ENCODE results near the gene FBXO44. TPM values are rescaled to one million over a fixed set of nuclear protein-coding genes. Genes with fewer than 3 reads are reported as not detected.

The FBXO44 gene
- polyA plus RNA-seq, 2 of the 4 experiments (the other 2 are of a cell fraction), result 10.4 to 26.9 TPM

- Histone ChIP-seq H3K4me2 (no peak overlapping the region), H3K27ac (no peak overlapping the region), H3K9me3 (no peaks in the 10 kb centered on the region), H3K4me3 (no peak overlapping the region), H3K4me1 (peaks cover 5% of the 10 kb centered on the region)
- DNase-seq (ENCODE audit: low read depth in 1 of 2, low spot score in 1 of 2) (no peak), ATAC-seq (no peak), FAIRE-seq (no peak)
- WGBS (ENCODE audit: missing lambda C conversion rate), result 65% methylated on average over 3 of the region's 7 CpGs
- no peak for TF ChIP-seq MAFK (IDR thresholded peaks at IDR 0.05; ENCODE audit: partially characterized antibody)
- TF ChIP-seq POLR2AphosphoS2 (conservative IDR thresholded peaks at IDR 0.05; ENCODE audit: low read length), result no peak
- no peak for TF ChIP-seq HDAC2 (IDR thresholded peaks at IDR 0.05)
- no peak for TF ChIP-seq JUNB (IDR thresholded peaks at IDR 0.05)
- no peak for TF ChIP-seq KDM1A (IDR thresholded peaks at IDR 0.05; ENCODE audit: low read depth)
- no peak for TF ChIP-seq FOXS1 (CRISPR knock-in tag; IDR thresholded peaks at IDR 0.05)
- no peak for TF ChIP-seq CBX8 (IDR thresholded peaks at IDR 0.05)
- TF ChIP-seq ATOH8 (CRISPR knock-in tag; IDR thresholded peaks at IDR 0.05; ENCODE audit: low read depth), result no peak
- ChIA-PET CTCF (interaction anchor here (6.6 to 11.1 kb wide), 3 partner anchors 73 to 610 kb away, joined by 50 to 124 read pairs (median 107); no protein-coding TSS in a partner anchor), POLR2A (no interaction called here)
Observed at GRCh38 chr1:11647333-11647732, 7.3 kb upstream of the FBXO44 start.

GRCh38 chr1:11648039-11648438 lies 6.6 kb upstream of the FBXO44 start:
- no peak for ATAC-seq
- no peak overlapping the region for H3K27ac ChIP-seq

GRCh38 chr1:11648732-11649158 lies 5.9 kb upstream of the FBXO44 start:
- POLR2A ChIA-PET, result no interaction called here

More at GRCh38 chr1:11648039-11648438, 6.6 kb upstream of the FBXO44 start:
- WGBS (ENCODE audit: missing lambda C conversion rate), result 100% methylated on average over 2 of the region's 6 CpGs
- Histone ChIP-seq H3K4me3 (no peak overlapping the region), H3K9me3 (no peaks in the 10 kb centered on the region), H3K4me1 (peaks cover 5% of the 10 kb centered on the region), H3K4me2 (no peak overlapping the region)
- CTCF ChIA-PET, result interaction anchor here (3.5 to 11.1 kb wide), 4 partner anchors 62 to 611 kb away, joined by 16 to 124 read pairs (median 78); no protein-coding TSS in a partner anchor
- TF ChIP-seq JUNB (IDR thresholded peaks at IDR 0.05) (no peak), CBX8 (IDR thresholded peaks at IDR 0.05) (no peak), ESRRA (IDR thresholded peaks at IDR 0.05; ENCODE audit: borderline replicate concordance, low read length) (no peak), EHF (CRISPR knock-in tag; IDR thresholded peaks at IDR 0.05) (no peak), SREBF2 (IDR thresholded peaks at IDR 0.05) (no peak), HOXA7 (CRISPR knock-in tag; IDR thresholded peaks at IDR 0.05) (no peak), CHD4 (IDR thresholded peaks at IDR 0.05; ENCODE audit: borderline replicate concordance) (no peak)
- DNase-seq (ENCODE audit: low read depth in 1 of 2, low spot score in 1 of 2) (no peak), FAIRE-seq (no peak)
- POLR2A ChIA-PET, result no interaction called here

More at GRCh38 chr1:11648732-11649158, 5.9 kb upstream of the FBXO44 start:
- Histone ChIP-seq H3K9me3 (no peaks in the 10 kb centered on the region), H3K4me3 (no peak overlapping the region), H3K27ac (no peak overlapping the region), H3K4me2 (0 out of 3 replicates have a peak overlapping the region, but pooled peaks have one; percentile 23), H3K4me1 (peaks cover 10% of the 10 kb centered on the region)
- CTCF ChIA-PET, result interaction anchor here (0.7 to 11.1 kb wide), 8 partner anchors 33 to 612 kb away, joined by 3 to 124 read pairs (median 10); no protein-coding TSS in a partner anchor
- FAIRE-seq, result no peak
- 77% methylated on average over 10 of the region's 30 CpGs for WGBS (ENCODE audit: missing lambda C conversion rate)
- DNase-seq (ENCODE audit: low read depth in 1 of 2, low spot score in 1 of 2), result no peak
- no peak for TF ChIP-seq REST (IDR thresholded peaks at IDR 0.05)
- no peak for TF ChIP-seq JUN (IDR thresholded peaks at IDR 0.05)
- no peak for TF ChIP-seq HES2 (IDR thresholded peaks at IDR 0.05)
- no peak for TF ChIP-seq GATA3 (IDR thresholded peaks at IDR 0.05; ENCODE audit: borderline replicate concordance)
- no peak for TF ChIP-seq HDAC2 (IDR thresholded peaks at IDR 0.05)
- TF ChIP-seq BHLHE40 (IDR thresholded peaks at IDR 0.05; ENCODE audit: low read depth, low read length), result no peak
- TF ChIP-seq HOXA7 (CRISPR knock-in tag; IDR thresholded peaks at IDR 0.05), result no peak
- TF ChIP-seq HOXB5 (CRISPR knock-in tag; IDR thresholded peaks at IDR 0.05), result no peak
- no peak for TF ChIP-seq ELK1 (IDR thresholded peaks at IDR 0.05; ENCODE audit: low read depth, low read length)
- no peak for TF ChIP-seq MAFK (IDR thresholded peaks at IDR 0.05; ENCODE audit: partially characterized antibody)
- TF ChIP-seq NFE2L2 (conservative IDR thresholded peaks at IDR 0.05; ENCODE audit: low read length), result no peak
- TF ChIP-seq TFCP2L1 (CRISPR knock-in tag; IDR thresholded peaks at IDR 0.05), result no peak
- no peak for TF ChIP-seq CBX2 (IDR thresholded peaks at IDR 0.05; ENCODE audit: borderline replicate concordance, low read depth)
- no peak for TF ChIP-seq POLR2AphosphoS2 (conservative IDR thresholded peaks at IDR 0.05; ENCODE audit: low read length)
- no peak for TF ChIP-seq HOXB13 (CRISPR knock-in tag; IDR thresholded peaks at IDR 0.05; ENCODE audit: low read depth)
- TF ChIP-seq POLR2A (IDR thresholded peaks at IDR 0.05; ENCODE audit: low read length), result no peak
- no peak for TF ChIP-seq HMGXB4 (CRISPR knock-in tag; IDR thresholded peaks at IDR 0.05; ENCODE audit: borderline replicate concordance)
- no peak for TF ChIP-seq ESRRA (IDR thresholded peaks at IDR 0.05; ENCODE audit: borderline replicate concordance, low read length)
- TF ChIP-seq ATOH8 (CRISPR knock-in tag; IDR thresholded peaks at IDR 0.05; ENCODE audit: low read depth), result no peak
- ATAC-seq, result peak in 1 of 2 experiments; percentile 42; a peak in 3 of 6 replicates
